Ammon's horn (tissue), 1 donor: ENCODE results near the gene PTPRD.

Source experiments
- DNase-seq: peaks from one replicate; pipeline ENCODE4 v3.0.0-alpha.2; 2016; ENCODE audit warnings: low spot score

PTPRD gene

DNA sequence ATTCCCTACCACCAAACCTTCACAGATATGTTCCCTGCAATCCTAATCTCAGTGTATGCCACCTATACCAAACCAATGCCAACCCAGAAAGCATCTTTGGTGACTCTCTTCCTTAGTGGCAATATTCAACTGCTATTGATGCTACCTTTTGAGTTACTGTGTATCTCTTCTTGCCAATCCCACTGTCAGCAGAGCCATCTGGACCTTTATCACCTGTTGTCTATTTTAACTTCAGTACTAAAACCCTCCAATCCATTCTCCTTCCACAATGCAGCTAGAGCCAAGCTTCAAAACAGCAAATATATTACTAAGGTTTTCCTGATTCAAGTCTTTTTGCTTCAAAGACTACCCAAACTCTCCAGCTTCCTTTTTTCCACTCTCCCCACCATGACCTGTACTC is 2036.1 kb downstream of the PTPRD start:
- no peak for DNase-seq

DNA sequence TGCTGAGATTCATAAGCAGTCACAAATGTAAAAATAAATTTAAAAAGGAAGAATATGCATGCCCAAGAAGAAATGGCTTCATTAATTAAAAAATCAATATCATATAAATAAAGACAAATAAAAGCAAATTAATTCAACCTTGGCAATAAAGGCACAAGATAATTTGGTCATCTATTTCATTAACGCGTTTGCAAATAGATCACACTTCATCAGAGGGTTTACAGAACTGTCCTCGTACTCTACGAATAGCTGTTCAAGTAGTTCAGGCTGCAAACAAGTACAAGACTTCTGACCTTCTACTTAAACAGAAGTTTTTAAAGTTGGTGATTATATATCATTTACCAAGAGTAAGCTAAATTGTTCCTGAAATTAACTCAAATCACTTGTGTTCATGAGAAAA is 2038.0 kb downstream of the PTPRD start:
- DNase-seq: no peak

DNA sequence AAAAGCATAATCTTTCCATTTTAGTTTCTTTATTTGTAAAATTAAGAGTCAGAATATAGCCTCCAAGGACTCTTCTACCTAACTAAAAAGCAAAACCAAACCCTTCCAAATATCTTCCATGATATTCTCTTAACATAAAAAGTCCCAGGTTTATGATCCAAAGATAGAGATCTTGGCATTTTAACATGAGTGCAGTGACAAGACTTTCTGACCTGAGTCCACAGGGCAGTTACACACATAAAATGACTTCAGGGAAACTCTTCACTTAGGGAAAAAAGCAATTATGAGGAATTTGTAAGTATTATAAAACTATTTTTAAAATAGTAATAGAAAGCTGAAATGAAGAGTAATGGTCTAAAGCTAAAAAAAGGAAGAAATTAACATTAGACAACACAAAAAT is 2040.6 kb downstream of the PTPRD start:
- no peak for DNase-seq

DNA sequence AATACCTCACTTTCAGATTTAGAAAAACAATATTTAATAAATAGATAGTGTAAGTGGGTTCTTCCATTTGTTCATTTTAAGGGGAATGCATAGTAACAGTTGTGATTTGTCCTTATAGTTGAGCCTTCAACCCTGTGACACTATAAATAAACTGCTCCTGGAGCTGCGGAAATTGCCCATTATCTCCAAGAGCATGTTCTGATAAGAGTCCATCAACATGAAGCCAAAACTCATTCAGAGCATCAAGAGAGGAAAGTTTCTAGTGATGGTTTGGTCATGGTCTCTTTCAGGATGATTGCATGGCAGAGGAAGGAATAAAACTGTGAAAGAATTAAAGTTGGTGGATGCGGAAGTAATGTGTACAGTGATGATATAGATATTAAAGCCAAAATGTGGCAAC is 2041.2 kb downstream of the PTPRD start:
- no peak for DNase-seq

DNA sequence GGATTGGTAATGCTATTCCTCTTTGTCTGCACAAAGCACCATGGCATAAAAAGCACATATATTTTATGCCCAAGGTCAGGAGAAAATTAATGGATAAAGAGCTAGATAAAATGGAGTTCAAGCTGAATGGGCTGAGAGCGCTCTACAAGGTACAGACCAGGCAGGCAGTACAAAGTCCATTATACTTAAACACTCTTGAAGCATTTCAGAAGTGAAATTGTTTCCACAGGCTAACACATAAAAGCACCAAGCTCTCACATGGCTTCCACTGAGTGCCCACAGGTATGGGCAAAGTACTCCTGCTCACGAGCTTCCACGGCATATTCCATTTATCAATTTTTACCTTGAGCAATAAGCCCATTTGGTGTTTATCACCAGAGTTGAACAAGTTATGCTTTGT is 2042.0 kb downstream of the PTPRD start:
- DNase-seq: no peak

DNA sequence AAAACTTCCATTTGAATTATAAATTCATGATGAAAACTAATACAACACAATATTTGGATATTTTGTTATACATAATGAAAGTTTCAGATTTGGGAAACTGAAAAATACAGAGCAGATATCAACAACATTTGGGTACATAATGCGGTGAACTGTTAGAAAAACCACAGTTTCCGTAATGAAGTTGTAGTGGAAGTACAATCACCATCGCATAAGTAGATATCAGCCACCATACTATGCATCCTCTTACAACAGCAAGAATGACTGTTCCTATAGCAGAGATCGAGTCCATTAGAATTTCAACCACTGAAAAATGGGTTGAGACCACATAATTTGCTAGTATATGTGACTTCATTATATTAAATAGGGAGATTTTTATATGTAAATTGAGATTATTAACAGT is 2043.0 kb downstream of the PTPRD start:
- DNase-seq: no peak

DNA sequence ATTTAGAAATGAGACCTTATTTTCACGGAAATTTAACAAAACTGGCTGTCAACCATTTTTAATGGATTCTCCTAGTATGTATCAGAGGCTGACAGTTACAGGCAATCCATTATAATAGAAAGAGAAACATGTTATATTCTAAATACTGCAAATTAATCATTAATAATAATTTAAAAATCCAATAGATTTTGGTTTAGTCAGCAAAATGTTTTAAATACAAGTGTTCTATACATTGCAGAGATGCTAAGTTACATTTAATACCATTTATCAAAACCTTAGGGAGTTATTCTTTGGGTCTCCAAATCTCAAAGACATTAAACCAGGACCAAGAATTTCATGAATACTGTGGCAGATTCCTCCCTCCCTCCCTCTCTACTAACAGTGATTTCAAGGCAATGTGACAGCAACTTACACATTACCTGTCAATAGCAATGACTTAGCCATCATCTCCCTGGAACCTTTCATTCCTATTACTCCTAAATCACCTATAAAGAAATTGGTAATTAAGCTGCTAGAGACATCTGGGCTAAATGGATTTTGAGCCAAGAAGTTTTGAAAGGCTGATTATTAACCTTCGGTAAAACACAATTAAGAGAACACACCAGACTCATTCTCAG is 2044.7 kb downstream of the PTPRD start:
- DNase-seq: no peak

DNA sequence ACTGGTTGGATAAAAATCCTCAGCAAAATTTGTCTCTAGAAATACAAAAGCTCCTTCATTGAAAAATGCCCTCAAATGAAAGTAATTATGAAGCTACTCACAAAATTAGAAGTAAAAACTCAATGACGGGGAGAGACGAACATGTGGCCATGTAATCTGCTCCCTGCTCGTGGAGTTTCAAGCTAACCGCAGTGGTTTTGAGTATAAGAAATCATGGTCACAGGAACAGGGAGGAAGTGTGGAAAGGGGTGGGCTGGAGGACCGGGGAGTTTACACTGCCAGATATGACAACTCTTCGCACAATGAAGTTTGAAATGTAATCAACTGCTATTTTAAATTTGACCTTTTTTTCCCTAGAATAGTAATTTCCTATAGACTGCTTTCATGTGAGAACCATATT is 2047.8 kb downstream of the PTPRD start:
- DNase-seq: no peak

DNA sequence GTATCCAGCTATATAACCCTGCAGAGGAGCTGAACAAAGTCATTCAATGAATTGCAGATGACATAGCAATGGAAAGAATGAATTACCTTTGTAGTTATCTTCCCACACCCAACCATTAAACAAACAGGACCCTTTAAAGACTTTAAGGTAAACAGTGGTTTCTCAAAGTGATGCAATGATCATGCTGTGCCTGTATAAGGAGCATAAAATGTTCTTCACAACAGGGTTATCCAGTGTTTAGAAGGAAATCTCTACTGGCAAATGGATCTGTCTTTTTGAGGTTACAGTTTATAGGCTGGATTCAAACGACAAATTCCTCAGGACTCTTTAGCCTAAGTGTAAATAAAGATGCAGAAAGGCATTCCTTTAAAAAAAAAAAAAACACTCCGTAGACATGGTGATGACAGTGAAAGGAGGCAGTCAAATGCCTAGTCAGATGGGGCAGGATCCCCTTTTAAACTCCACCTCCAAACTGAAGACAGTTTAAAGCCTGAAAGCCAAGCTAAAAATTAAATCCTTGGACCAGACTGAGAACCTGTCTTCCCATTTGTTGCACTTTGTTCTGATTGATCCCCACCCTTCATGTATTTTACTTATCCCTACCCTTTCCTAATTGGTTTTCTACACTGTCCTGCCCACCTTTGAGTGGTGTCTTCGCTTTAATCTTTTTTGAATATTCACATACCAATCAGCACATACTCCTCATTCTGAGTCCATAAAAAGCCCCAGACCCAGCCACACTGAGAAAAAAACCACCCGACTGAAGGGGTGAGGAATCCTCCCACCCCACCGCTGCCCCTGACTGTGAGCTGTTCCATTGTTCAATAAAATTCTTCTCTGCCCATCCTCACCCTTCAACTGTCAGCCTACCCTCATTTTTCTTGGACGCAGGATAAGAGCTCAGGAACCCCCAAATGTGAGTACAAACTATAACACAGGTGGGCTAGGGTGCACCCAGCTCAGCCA is 2052.0 kb downstream of the PTPRD start:
- DNase-seq: no peak

DNA sequence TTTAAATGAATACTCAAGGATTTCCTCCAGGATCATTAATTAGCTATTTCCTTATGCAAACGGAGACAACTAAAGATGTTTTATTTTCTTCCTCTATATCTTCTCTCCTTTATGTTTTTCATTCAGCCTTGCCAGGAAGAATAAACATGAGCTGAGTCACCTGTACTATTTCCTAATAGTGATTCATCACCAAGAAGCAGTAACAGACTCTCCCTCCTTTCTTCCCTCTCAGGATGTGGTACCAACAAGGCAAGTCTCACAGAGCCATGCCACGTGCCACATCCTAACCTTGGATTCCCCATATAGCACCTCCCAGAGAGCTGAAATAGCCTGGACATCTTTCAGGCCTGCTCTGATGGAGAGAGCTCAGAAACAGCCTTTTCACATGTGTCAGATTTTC is 2054.6 kb downstream of the PTPRD start:
- no peak for DNase-seq

DNA sequence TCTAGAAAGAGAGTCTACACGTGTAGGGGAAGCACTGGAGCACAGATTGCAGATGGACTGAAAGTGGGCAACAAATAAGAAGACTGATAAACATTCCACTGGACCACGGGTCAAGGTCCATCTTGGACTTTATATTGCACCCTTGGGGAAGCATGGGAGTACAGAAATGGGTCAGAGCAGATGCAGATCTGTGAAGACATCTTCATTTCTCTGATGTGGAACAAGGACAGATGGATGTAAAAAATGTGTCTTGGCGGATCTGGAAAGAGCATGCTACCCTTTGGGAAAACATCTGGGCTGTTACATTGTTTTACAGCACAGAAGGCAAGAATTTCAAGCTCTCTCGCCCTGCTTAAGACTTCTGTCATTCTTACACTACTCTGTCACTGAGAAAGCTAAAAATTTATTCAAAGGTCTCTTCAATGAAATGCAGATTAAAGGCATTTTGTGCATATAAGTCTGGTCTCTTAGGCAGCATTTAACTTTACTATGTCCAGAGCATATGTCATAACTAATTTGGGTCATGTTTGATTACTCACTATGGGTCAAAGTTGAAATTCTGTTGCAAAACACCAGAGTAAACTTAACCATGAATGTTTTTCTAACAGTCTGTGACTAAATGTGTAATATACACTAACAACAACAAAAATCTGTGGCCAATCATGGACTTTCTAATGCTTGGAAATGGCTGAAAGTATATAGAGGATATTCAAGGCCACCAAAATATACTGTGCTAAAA is 2056.9 kb downstream of the PTPRD start:
- no peak for DNase-seq

DNA sequence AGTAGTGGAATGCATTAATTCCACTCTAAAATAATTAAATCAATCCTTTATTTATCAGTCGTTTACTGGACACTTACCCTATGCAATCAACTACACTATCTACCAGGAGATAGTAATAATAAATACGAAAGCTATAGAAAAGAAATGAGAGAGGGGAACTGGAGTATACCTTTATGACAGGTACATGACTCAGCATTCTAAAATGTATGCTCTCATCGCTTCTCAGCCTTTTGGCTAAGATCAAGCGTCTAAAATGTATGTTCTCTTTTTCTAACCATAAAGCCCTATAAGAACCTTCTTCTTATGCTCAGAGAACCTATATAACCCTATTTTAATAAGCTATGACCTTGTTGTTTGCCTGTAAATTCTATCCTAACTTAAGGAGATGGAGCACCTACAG is 2059.4 kb downstream of the PTPRD start:
- no peak for DNase-seq

DNA sequence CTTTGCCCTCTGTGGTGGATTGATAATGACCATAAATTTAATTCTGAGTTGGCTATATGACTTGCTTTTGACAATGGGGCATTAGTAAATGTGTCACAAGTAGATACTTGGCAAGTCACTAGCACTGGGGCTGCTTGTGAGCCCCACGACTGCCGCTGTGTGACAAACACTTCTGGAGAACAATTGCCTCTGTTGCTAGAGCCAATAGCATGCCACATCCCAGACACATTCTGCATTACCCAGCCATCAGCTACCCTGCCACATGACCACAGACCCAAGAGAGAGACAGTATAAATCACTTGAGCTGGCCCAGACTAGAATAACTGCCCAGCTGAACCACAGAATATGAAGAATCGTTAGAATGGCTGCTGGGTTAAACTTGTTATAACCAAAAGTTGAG is 2060.1 kb downstream of the PTPRD start:
- DNase-seq: peak; percentile 90

DNA sequence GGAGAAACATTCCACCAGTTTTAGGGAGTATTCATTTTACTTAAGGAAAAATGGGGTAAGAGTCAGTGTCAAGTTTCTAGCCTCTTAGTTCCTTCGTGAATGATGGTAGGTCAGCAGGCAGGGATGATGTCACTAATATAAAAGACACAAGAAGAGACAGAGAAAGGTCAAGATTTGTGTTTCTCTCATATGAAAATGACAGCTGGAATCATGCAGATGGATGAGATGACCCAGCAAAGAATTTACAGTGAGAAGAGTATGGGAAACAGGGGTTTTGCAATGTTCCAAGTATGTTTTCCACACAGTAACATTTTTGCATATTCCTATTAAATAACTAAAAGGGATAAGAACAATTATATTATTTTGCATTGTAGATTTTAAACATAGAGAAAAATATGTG is 2063.6 kb downstream of the PTPRD start:
- no peak for DNase-seq

DNA sequence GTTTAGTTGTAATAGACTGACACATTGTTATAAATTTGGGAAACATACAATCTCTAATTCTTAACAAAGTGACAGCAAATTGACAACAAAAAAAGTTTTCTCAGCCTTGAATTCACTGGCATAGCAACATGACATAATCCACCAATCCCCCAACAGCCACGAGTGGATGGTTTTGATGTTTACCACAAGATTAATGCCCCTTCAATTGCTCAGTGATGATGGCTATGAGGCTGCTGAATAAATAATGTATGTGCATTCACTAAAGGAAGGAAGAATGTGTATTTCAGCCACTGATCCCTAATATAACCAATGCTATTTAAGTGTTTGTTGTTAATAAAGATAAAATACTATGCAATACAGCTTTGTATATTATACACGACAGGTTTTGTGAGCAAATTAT is 2069.6 kb downstream of the PTPRD start:
- DNase-seq: no peak

DNA sequence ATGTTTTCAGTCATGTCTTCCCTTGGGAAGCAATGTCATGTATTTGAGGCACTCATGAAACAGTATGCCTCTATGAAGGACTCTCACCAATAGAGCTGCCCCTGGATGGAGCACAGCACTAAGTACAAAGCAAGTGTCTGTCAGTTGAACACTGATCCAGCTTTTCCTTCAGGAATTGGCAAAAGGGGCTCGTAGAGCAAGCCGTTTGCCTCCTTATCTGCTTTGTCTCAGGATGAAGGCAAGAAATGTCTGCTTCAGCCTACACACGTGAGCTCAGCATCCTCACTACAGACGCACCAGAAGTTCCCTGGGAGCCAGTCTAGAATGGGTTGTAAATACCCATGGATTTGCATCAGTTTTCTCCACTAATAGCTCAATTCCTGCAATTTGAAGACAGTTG is 2070.3 kb downstream of the PTPRD start:
- DNase-seq: peak; percentile 14

DNA sequence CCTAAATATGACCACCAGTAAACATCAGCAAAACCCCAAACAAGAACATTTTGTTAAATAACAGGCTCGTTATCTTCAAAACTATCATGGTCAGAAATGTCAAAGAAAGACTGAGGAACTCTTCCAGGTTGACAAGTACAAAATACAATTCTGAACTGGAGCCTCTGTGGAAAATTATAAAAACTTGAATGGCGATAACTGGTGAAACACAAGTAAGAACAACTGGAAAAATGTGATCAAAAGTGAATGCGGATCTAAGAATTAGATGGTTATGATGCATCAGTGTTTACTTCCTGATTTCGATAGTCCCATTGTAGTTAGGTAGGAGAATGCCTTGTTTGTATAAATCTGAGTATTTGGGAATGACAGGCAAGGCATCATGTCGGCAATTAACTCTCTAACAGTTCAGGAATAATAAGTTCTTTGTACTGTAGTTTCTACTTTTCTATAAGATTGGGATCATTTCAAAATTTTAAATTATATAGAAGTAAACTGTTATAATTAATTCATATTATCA is 2073.1 kb downstream of the PTPRD start:
- DNase-seq: peak; percentile 32

DNA sequence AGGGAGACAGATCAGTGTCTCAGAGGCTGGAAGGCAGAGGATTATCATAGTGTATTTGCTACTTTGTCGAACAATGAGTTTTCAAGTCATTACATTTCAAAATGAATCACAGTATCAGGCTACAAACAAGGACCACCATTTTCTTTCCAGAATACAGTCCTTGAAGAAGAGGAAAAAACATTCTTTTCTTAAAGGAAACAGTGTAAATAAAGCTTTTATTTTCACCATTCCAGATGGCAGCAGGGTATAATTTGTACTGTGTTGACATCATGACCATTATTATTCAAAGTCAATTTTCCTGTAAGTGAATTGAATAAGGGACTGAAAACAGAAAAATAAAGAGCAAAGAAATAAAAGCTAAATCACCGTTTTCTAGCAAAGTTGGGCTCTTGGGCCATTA is 2076.0 kb downstream of the PTPRD start:
- no peak for DNase-seq

DNA sequence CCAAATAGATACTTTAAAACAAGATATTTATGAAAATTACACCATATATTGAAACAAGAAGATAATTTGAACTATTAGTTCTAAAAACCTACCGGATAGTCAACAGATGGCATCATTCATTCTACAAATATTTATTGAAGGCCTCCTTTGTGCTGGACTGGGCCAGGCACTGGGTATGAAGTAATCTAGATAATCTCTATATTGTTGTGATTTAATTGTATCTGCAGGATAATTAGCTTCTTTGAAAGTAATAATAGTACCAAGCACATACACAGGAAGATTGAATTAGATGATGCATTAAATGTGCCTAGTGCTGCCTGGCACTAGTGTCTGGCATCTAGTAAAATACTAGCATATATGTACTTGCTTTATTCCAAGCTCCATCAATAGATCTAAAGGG is 2078.0 kb downstream of the PTPRD start:
- DNase-seq: no peak

DNA sequence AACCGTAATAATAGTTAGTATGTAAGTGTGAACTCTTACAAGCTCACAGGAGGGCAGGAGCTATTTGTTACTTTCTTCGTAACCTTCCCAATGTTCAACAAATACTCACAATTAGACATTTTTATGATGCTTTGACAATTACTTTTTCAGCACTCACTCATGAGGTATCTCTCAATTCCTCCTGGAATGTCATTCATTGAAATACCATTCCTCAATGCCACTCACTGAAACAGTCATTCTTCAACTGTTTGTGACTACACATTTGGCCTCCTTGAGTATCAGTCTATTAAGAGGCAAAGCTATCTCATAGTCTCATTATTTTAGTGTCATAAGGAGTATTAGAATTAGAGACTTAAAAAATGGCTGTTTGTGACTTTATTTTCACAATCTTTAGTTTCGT is 2079.1 kb downstream of the PTPRD start:
- DNase-seq: no peak

DNA sequence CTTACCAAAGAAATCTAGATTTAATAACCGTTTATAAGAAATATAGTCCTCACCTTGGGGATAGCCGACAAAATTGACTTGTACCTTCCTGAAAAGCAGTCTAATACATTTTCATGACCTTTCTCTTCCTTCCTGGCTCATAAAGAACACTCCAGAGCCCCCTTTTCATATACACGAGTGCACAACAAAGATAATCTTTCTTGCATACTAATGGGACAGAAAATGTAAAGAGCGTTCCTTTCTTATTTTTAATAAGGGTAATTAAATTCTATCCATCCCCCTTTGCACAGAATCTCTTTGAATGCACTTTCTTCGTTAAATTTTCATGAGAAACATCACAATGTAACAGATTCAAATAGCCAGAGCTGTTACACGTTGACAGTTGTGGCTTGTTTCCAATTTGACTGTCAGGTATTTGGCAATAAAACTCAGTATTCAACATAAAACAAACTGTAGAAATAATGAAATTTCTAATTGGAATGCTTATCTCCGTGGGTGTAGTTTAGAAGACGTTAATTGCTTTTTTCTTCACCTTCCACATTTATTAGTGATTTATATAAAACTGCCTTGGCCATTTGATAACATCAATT is 2080.9 kb downstream of the PTPRD start:
- DNase-seq: no peak

DNA sequence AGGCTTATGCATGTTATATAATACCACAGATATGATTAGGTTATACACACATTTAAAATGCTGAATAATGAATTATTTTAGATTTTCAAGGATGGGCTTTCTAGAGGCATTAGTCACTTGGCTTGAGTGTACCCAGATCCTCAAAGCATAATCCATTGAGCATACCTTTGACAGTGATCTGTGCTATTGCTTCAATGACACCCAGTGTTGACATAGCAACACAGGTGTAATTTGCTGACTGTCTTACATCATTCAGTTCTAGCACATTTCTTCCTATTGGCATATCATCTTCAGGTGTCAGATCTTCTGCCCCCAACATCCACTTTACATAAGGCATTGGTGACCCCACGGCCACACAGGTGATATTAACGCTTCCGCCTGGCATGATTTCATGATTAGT is 2091.7 kb downstream of the PTPRD start:
- no peak for DNase-seq
